Measurements from ENCODE around the gene XPO1.
"Not testable (repeated sequence)": the region's sequence is repeated elsewhere in the genome, so short reads cannot be mapped to it uniquely, and the experiment has no call there.

Gene XPO1

DNA sequence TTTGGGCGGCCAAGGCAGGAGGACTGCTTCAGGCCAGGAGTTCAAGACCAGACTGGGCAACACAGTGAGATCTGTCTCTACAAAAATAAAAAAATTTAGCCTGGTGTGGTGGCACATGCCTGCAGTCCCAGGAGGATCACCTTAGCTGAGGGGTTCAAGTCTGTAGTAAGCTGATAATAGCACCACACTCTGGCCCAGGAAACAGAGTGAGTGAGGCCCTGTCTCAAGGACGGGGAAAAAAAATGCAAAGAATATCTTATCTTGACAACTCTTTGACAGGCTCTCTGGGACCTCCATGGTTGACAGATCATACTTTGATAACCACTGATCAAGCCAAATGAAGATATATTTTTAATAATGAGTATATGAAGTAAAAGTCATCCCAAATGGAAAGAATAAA is 89.9 kb downstream of the XPO1 start:
- Histone ChIP-seq H3K4me1 (ENCODE audit: control insufficient read depth, insufficient read depth, low read length) (no peaks in the 10 kb centered on the region), H3K27ac (ENCODE audit: low read depth, low read length) (no peak overlapping the region), H3K4me3 (ENCODE audit: low read depth, low read length) (no peak overlapping the region), H3K9me3 (ENCODE audit: control insufficient read depth, insufficient read depth, low read length) (no peaks in the 10 kb centered on the region), H3K27me3 (ENCODE audit: control insufficient read depth, insufficient read depth, low read length) (no peaks in the 10 kb centered on the region), H3K9ac (ENCODE audit: low read depth, low read length) (no peak overlapping the region), H3K36me3 (ENCODE audit: control insufficient read depth, insufficient read depth, low read length) (no peaks in the 10 kb centered on the region)

DNA sequence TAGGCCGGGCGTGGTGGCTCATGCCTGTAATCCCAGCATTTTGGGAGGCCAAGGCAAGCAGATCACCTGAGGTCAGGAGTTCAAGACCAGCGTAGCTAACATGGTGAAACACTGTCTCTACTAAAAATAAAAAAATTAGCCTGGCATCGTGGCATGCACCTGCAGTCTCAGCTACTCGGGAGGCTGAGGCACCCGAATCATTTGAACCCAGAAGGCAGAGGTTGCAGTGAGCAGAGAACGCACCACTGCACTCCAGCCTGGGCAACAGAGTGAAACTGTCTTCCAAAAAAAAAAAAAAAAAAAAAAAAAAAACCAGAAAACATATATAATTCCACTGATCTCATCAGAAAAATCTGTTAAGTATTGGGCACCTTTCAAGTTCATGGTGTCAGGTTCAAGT is 91.2 kb downstream of the XPO1 start:
- not testable (repeated sequence) for H3K27me3 ChIP-seq (ENCODE audit: control insufficient read depth, insufficient read depth, low read length); H3K36me3 ChIP-seq (ENCODE audit: control insufficient read depth, insufficient read depth, low read length); H3K27ac ChIP-seq (ENCODE audit: low read depth, low read length); H3K9me3 ChIP-seq (ENCODE audit: control insufficient read depth, insufficient read depth, low read length); H3K9ac ChIP-seq (ENCODE audit: low read depth, low read length); H3K4me3 ChIP-seq (ENCODE audit: low read depth, low read length); H3K4me1 ChIP-seq (ENCODE audit: control insufficient read depth, insufficient read depth, low read length)

DNA sequence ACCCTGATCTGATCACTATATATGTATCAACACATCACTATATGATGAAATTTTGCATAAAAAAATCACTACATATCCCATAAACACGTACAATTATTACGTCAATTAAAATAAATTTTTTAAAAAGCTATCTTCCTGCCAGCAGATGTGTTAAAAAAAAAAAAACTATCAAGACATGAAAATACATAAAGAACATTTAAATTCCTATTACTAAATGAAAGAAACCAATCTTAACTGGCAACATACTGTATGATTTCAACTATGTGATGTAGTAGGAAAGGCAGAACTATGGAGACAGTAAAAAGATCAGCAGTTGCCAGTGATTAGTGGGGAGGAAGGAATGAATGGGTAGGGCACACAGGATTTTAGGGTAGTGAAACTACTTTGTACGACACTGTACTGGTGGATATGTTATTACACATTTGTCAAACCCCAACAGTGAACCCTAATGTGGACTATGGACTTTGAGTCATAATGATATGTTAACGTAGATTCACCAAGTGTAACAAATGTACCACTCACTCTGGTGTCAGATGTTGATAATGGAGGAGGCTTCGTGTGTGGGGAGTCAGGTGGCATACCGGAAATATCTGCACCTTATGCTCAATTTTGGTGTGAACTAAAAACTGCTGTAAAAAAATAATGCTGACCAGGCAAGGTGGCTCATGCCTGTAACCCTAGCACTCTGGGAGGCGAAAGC is 94.7 kb downstream of the XPO1 start:
- H3K36me3 ChIP-seq (ENCODE audit: control insufficient read depth, insufficient read depth, low read length), result no peaks in the 10 kb centered on the region
- no peaks in the 10 kb centered on the region for H3K4me1 ChIP-seq (ENCODE audit: control insufficient read depth, insufficient read depth, low read length)
- H3K27ac ChIP-seq (ENCODE audit: low read depth, low read length), result no peak overlapping the region
- no peaks in the 10 kb centered on the region for H3K27me3 ChIP-seq (ENCODE audit: control insufficient read depth, insufficient read depth, low read length)
- H3K9ac ChIP-seq (ENCODE audit: low read depth, low read length), result no peak overlapping the region
- no peaks in the 10 kb centered on the region for H3K9me3 ChIP-seq (ENCODE audit: control insufficient read depth, insufficient read depth, low read length)
- no peak overlapping the region for H3K4me3 ChIP-seq (ENCODE audit: low read depth, low read length)

DNA sequence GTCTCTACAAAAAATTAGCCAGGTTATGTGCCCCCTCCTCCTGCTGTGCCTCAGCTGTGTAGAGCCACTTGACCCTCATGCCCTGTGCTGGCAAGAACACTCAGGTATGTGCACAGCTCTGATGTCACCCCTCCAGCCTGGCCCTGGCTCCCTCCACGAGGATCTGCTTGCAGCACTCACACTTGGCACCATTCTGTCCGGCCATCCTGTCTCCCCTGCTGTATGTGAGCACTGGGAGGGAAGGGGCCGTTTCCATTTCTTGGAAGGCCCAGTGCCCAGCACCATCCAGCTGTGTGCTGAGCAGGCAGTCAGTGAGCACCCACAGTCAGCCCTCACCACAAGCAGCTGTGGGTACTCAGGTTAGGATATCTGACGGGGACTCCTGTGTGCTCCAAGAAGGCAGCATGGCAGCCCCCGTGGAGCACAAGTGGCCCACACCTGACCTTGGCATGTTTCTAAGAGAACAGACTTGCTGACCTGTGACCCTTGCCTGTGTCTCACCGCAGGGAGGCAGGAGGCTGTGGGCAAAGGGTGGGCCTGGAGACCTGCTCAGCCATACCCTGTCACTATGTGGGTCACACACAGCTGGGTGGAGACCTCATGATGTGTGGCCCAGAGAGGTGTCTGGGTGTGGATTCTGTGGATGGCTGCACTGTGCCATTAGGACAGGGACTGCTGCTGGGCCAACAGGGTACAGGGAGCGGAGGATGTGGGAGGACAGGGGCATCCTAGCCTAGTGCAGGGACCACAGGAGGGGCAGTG is 98.7 kb downstream of the XPO1 start:
- no peak overlapping the region for H3K27ac ChIP-seq (ENCODE audit: low read depth, low read length)
- no peaks in the 10 kb centered on the region for H3K27me3 ChIP-seq (ENCODE audit: control insufficient read depth, insufficient read depth, low read length)
- no peak overlapping the region for H3K9ac ChIP-seq (ENCODE audit: low read depth, low read length)
- H3K4me1 ChIP-seq (ENCODE audit: control insufficient read depth, insufficient read depth, low read length), result no peaks in the 10 kb centered on the region
- H3K4me3 ChIP-seq (ENCODE audit: low read depth, low read length), result no peak overlapping the region
- H3K9me3 ChIP-seq (ENCODE audit: control insufficient read depth, insufficient read depth, low read length), result no peaks in the 10 kb centered on the region
- H3K36me3 ChIP-seq (ENCODE audit: control insufficient read depth, insufficient read depth, low read length), result no peaks in the 10 kb centered on the region

DNA sequence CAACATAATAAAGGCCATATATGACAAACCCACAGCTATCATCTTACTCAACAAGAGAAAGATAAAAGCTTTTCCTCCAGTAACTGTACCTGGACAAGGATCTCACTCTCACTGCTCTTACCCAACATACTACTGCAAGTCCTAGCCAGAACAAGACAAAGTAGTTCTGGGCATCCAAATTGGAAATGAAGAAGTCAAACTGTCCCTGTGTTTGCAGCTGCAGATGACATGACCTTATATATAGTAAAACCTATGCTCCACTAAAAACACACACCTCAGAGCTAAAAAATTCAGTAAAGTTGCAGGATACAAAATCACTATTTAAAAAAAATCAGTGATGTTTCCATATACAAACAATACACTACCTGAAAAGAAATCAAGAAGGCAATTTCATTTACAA is 99.5 kb downstream of the XPO1 start:
- no peak overlapping the region for H3K4me3 ChIP-seq (ENCODE audit: low read depth, low read length)
- H3K36me3 ChIP-seq (ENCODE audit: control insufficient read depth, insufficient read depth, low read length), result no peaks in the 10 kb centered on the region
- H3K4me1 ChIP-seq (ENCODE audit: control insufficient read depth, insufficient read depth, low read length), result no peaks in the 10 kb centered on the region
- H3K9me3 ChIP-seq (ENCODE audit: control insufficient read depth, insufficient read depth, low read length), result no peaks in the 10 kb centered on the region
- H3K9ac ChIP-seq (ENCODE audit: low read depth, low read length), result no peak overlapping the region
- no peaks in the 10 kb centered on the region for H3K27me3 ChIP-seq (ENCODE audit: control insufficient read depth, insufficient read depth, low read length)
- no peak overlapping the region for H3K27ac ChIP-seq (ENCODE audit: low read depth, low read length)

DNA sequence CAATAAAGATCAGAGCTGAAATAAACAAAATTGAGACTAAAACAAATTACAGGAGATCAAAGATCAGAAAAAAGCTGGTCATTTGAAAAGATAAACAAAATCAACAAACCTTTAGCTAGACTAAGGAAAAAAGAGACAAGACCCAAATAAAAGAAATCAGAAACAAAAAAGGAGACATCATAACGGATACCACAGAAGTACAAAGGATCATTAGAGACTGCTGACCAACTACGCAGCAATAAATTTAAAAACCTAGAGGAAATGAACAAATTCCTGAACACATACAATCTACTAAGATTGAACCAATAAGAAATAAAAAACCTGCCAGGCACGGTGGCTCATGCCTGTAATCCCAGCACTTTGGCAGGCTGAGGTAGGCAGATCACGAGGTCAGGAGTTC is 101.0 kb downstream of the XPO1 start:
- no peak overlapping the region for H3K27ac ChIP-seq (ENCODE audit: low read depth, low read length)
- no peak overlapping the region for H3K4me3 ChIP-seq (ENCODE audit: low read depth, low read length)
- H3K27me3 ChIP-seq (ENCODE audit: control insufficient read depth, insufficient read depth, low read length), result no peaks in the 10 kb centered on the region
- H3K4me1 ChIP-seq (ENCODE audit: control insufficient read depth, insufficient read depth, low read length), result no peaks in the 10 kb centered on the region
- no peaks in the 10 kb centered on the region for H3K36me3 ChIP-seq (ENCODE audit: control insufficient read depth, insufficient read depth, low read length)
- H3K9me3 ChIP-seq (ENCODE audit: control insufficient read depth, insufficient read depth, low read length), result no peaks in the 10 kb centered on the region
- H3K9ac ChIP-seq (ENCODE audit: low read depth, low read length), result no peak overlapping the region

DNA sequence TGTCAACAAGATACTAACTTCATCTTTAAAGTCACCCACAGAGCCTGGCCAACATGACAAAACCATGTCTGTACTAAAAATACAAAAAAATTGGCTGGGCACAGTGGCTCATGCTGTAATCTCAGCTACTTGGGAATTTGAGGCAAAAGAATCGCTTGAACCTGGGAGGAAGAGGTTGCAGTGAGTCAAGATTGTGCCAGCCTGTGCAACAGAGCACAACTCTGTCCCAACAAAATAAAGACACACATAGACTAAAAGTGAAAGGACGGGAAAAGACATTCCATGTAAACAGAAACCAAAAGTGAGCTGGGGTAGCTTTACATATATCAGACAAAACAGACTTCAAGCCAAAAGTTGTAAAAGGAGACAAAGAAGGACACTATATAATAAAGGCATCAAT is 102.1 kb downstream of the XPO1 start:
- no peak overlapping the region for H3K4me3 ChIP-seq (ENCODE audit: low read depth, low read length)
- H3K27ac ChIP-seq (ENCODE audit: low read depth, low read length), result no peak overlapping the region
- no peak overlapping the region for H3K9ac ChIP-seq (ENCODE audit: low read depth, low read length)
- no peaks in the 10 kb centered on the region for H3K27me3 ChIP-seq (ENCODE audit: control insufficient read depth, insufficient read depth, low read length)
- H3K36me3 ChIP-seq (ENCODE audit: control insufficient read depth, insufficient read depth, low read length), result no peaks in the 10 kb centered on the region
- no peaks in the 10 kb centered on the region for H3K4me1 ChIP-seq (ENCODE audit: control insufficient read depth, insufficient read depth, low read length)
- H3K9me3 ChIP-seq (ENCODE audit: control insufficient read depth, insufficient read depth, low read length), result no peaks in the 10 kb centered on the region

DNA sequence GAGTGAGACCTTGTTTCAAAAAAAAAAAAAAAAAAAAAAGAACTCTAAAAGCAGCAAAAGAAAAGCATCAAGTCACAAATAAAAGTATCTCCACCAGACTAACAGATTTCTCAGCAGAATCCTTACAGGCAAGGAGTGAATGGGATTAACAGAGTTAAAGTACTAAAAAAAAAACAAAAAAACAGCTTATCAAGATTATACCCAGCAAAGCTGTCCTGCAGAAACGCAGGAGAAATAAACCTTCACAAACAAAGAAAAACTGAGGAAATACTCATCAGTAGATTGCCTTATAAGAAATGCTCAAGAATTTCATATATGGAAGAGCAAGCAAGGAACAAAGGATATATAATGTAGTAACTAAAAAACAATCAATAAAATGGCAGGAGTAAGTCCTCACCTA is 102.9 kb downstream of the XPO1 start:
- H3K4me3 ChIP-seq (ENCODE audit: low read depth, low read length), result no peak overlapping the region
- H3K27ac ChIP-seq (ENCODE audit: low read depth, low read length), result no peak overlapping the region
- no peaks in the 10 kb centered on the region for H3K4me1 ChIP-seq (ENCODE audit: control insufficient read depth, insufficient read depth, low read length)
- no peaks in the 10 kb centered on the region for H3K9me3 ChIP-seq (ENCODE audit: control insufficient read depth, insufficient read depth, low read length)
- H3K36me3 ChIP-seq (ENCODE audit: control insufficient read depth, insufficient read depth, low read length), result no peaks in the 10 kb centered on the region
- no peak overlapping the region for H3K9ac ChIP-seq (ENCODE audit: low read depth, low read length)
- no peaks in the 10 kb centered on the region for H3K27me3 ChIP-seq (ENCODE audit: control insufficient read depth, insufficient read depth, low read length)

DNA sequence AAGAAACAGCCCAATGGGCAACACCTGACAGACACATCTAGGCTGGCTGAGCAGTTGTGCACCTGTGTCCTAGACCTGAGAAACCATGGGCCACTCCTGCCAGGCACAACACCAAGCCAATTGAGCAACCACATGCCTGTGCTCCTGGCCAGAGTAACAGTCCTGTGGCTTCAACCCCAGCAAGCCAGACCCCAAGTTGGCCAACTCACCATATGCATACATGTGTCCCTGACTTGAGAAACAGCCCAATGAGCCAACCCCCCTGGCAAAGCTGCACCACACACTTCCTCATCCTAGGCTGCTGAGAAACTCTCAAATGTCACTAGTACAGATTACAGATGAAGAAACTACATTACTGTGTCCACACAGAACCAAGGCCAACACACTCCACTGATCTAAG is 103.8 kb downstream of the XPO1 start:
- no peaks in the 10 kb centered on the region for H3K4me1 ChIP-seq (ENCODE audit: control insufficient read depth, insufficient read depth, low read length)
- H3K4me3 ChIP-seq (ENCODE audit: low read depth, low read length), result no peak overlapping the region
- H3K9ac ChIP-seq (ENCODE audit: low read depth, low read length), result no peak overlapping the region
- H3K36me3 ChIP-seq (ENCODE audit: control insufficient read depth, insufficient read depth, low read length), result no peaks in the 10 kb centered on the region
- no peak overlapping the region for H3K27ac ChIP-seq (ENCODE audit: low read depth, low read length)
- no peaks in the 10 kb centered on the region for H3K27me3 ChIP-seq (ENCODE audit: control insufficient read depth, insufficient read depth, low read length)
- no peaks in the 10 kb centered on the region for H3K9me3 ChIP-seq (ENCODE audit: control insufficient read depth, insufficient read depth, low read length)

DNA sequence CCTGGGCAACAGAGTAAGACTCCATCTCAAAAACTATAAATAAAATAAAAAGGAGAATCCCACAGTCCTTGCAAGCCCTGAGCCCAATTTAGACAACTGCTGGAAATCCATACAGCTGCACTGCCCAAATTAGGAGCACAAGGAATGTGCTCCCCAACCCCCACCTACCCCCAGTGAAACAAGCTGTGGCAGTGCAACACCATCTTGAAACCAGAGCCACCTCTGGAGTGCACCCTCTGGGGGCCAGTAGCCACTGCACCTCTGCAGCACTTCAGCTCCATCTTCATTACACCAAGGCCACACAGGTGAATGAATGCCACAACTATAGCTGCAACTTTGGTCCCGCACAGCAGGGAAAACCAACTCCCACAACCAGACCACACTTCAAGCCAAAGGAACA is 104.5 kb downstream of the XPO1 start:
- H3K27me3 ChIP-seq (ENCODE audit: control insufficient read depth, insufficient read depth, low read length), result no peaks in the 10 kb centered on the region
- no peaks in the 10 kb centered on the region for H3K36me3 ChIP-seq (ENCODE audit: control insufficient read depth, insufficient read depth, low read length)
- H3K9me3 ChIP-seq (ENCODE audit: control insufficient read depth, insufficient read depth, low read length), result no peaks in the 10 kb centered on the region
- H3K4me3 ChIP-seq (ENCODE audit: low read depth, low read length), result no peak overlapping the region
- H3K4me1 ChIP-seq (ENCODE audit: control insufficient read depth, insufficient read depth, low read length), result 0 out of 2 replicates have a peak, but pooled peaks cover under 1% of the 10 kb centered on the region
- H3K9ac ChIP-seq (ENCODE audit: low read depth, low read length), result no peak overlapping the region
- H3K27ac ChIP-seq (ENCODE audit: low read depth, low read length), result no peak overlapping the region

DNA sequence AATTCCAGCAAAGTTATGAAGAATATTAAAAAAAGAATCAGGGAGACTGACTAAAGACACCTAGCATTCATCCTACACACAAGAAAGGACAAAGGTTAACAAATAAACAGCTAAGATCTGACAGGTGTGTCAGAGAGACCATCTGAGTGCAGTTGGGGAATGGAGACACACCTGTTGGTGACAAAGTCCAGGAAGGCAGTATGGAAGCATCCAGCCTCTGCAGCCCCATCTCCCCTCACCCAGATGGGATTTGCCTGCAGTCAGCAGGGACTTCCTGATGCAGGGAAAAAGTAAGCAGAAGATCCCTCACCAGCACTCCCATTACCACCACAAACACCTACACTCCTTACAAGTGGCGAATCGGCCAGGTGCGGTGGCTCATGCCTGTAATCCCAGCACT is 105.2 kb downstream of the XPO1 start:
- Histone ChIP-seq H3K27ac (ENCODE audit: low read depth, low read length) (no peak overlapping the region), H3K4me3 (ENCODE audit: low read depth, low read length) (no peak overlapping the region)

More for the DNA sequence above, 105.2 kb downstream of the XPO1 start:
- no peaks in the 10 kb centered on the region for H3K27me3 ChIP-seq (ENCODE audit: control insufficient read depth, insufficient read depth, low read length)
- H3K9ac ChIP-seq (ENCODE audit: low read depth, low read length), result no peak overlapping the region
- H3K9me3 ChIP-seq (ENCODE audit: control insufficient read depth, insufficient read depth, low read length), result no peaks in the 10 kb centered on the region
- no peaks in the 10 kb centered on the region for H3K36me3 ChIP-seq (ENCODE audit: control insufficient read depth, insufficient read depth, low read length)
- H3K4me1 ChIP-seq (ENCODE audit: control insufficient read depth, insufficient read depth, low read length), result peaks cover 6% of the 10 kb centered on the region; the same call in 1 of the 2 replicates

Data from HUES48 (cell line).